ENCODE data around the gene LILRA6.

LILRA6 gene

GRCh38 chr19:54191011-54191810 lies 51.4 kb downstream of the LILRA6 start, which contains the start of gene TSEN34:
TSS of gene TSEN34 (plus strand) at chr19:54191308. CDS start at chr19:54191365, 57 bp downstream.
- DNase-seq: peak; percentile 69 to 98 (median 80)
- intact Hi-C loops (cut with DNase I): no loop called here

- DNase-seq: peak; percentile 99 to 100 (median 100)
- intact Hi-C loops (cut with DNase I): no loop called here
Measured at GRCh38 chr19:54190503-54191010, 52.0 kb downstream of the LILRA6 start.

- intact Hi-C loops (cut with DNase I): loop anchor here (5.0 kb wide), 1 partner anchor 42 kb away; no protein-coding TSS in a partner anchor
- DNase-seq: peak; percentile 99 to 100 (median 100)
Measured at GRCh38 chr19:54189735-54190502, 52.7 kb downstream of the LILRA6 start.

- peak in 1 of 10 donors; percentile 34 for DNase-seq
- intact Hi-C loops (cut with DNase I): loop anchor here (5.0 kb wide), 1 partner anchor 43 kb away; no protein-coding TSS in a partner anchor
Measured at GRCh38 chr19:54189145-54189734, 53.4 kb downstream of the LILRA6 start, which contains the start of gene MBOAT7. TSS of gene MBOAT7 (minus strand) at chr19:54189580. CDS start at chr19:54188508, 1,072 bp downstream.

- intact Hi-C loops (cut with DNase I): loop anchor here (5.0 kb wide), 1 partner anchor 44 kb away; no protein-coding TSS in a partner anchor
- DNase-seq: peak in 2 of 10 donors; percentile 59 to 72
Measured at GRCh38 chr19:54188215-54188871, 54.2 kb downstream of the LILRA6 start.

GRCh38 chr19:54186934-54187381 lies 55.6 kb downstream of the LILRA6 start:
- intact Hi-C loops (cut with DNase I): loop anchor here (5.0 kb wide), 1 partner anchor 45 kb away; no protein-coding TSS in a partner anchor
- DNase-seq: peak in 2 of 10 donors; percentile 61 to 72
